Testis (tissue), 2 donors: Measurements from ENCODE around the gene KCTD17.

Experiments used
- CTCF ChIP-seq, 3 experiments: fragments of 450-650 bp in 2 of 3; fragments of 200-600 bp in 1 of 3; sonication (generic) in 1 of 3; IDR thresholded peaks; one replicate each; pipeline ENCODE4 v1.5.1; 2016 to 2019; ENCODE audit warnings: antibody characterized with exemption in 3 of 3, mild to moderate bottlenecking in 2 of 3, moderate library complexity in 1 of 3
- POLR2A ChIP-seq: fragments of 450-650 bp; IDR thresholded peaks from one replicate; pipeline ENCODE4 v1.6.1; 2017; ENCODE audit warnings: antibody characterized with exemption, mild to moderate bottlenecking, moderate library complexity

GRCh38 chr22:37022483-37023337, 28.8 kb upstream of the KCTD17 start:
- TF ChIP-seq CTCF (IDR thresholded peaks at IDR 0.05), result no peak
- TF ChIP-seq POLR2A, result no peak
